Stimulated activated CD4-positive, alpha-beta T cell treated with anti-CD3 and anti-CD28 coated beads, Interleukin-1b, Interleukin-23, amount 100 ng/mL, for 1 hour (primary cell): ENCODE data around the gene POU6F2.
A peak's percentile ranks its signal among the peaks of the same experiment; 100 is the strongest.
"Not testable (repeated sequence)": the region's sequence is repeated elsewhere in the genome, so short reads cannot be mapped to it uniquely, and the experiment has no call there.

ENCODE experiments used
- DNase-seq, 2 donors: peaks; one replicate each; pipeline ENCODE4 v3.0.0-alpha.2; 2020; ENCODE audit warnings: low read depth in 2 of 2

The POU6F2 gene

GRCh38 chr7:38977685-38978084 lies at the start of gene POU6F2:
Gene POU6F2 (plus strand): TSS chr7:38977909. CDS start chr7:38977954, 45 bp downstream.
- no peak for DNase-seq

GRCh38 chr7:38928506-38928905 lies 49.2 kb upstream of the POU6F2 start:
- no peak for DNase-seq

- no peak for DNase-seq
Measured at GRCh38 chr7:38929460-38930171, 48.1 kb upstream of the POU6F2 start.

- peak in 1 of 2 donors; percentile 19 for DNase-seq
Measured at GRCh38 chr7:38932509-38933168, 45.1 kb upstream of the POU6F2 start.

GRCh38 chr7:38934051-38934450 lies 43.7 kb upstream of the POU6F2 start:
- no peak for DNase-seq

GRCh38 chr7:38934536-38934935 lies 43.2 kb upstream of the POU6F2 start:
- no peak for DNase-seq

GRCh38 chr7:38936641-38937040 lies 41.1 kb upstream of the POU6F2 start:
- no peak for DNase-seq

GRCh38 chr7:38938001-38938485 lies 39.7 kb upstream of the POU6F2 start:
- no peak for DNase-seq

- no peak for DNase-seq
Measured at GRCh38 chr7:38938589-38938988, 39.1 kb upstream of the POU6F2 start.

GRCh38 chr7:38940774-38941173 lies 36.9 kb upstream of the POU6F2 start:
- no peak for DNase-seq

GRCh38 chr7:38942431-38943051 lies 35.2 kb upstream of the POU6F2 start:
- no peak for DNase-seq

- not testable (repeated sequence) for DNase-seq
Measured at GRCh38 chr7:38947541-38947940, 30.2 kb upstream of the POU6F2 start.

- DNase-seq = no peak
Measured at GRCh38 chr7:38950309-38950708, 27.4 kb upstream of the POU6F2 start.

- no peak for DNase-seq
Measured at GRCh38 chr7:38951213-38951612, 26.5 kb upstream of the POU6F2 start.

- DNase-seq = no peak
Measured at GRCh38 chr7:38953227-38953626, 24.5 kb upstream of the POU6F2 start.

- no peak for DNase-seq
Measured at GRCh38 chr7:38953971-38954370, 23.7 kb upstream of the POU6F2 start.

GRCh38 chr7:38955892-38956291 lies 21.8 kb upstream of the POU6F2 start:
- DNase-seq = no peak

- DNase-seq = no peak
Measured at GRCh38 chr7:38962028-38962427, 15.7 kb upstream of the POU6F2 start.

GRCh38 chr7:38964921-38965320 lies 12.8 kb upstream of the POU6F2 start:
- no peak for DNase-seq

- no peak for DNase-seq
Measured at GRCh38 chr7:38973760-38974159, 3.9 kb upstream of the POU6F2 start.

- no peak for DNase-seq
Measured at GRCh38 chr7:38975944-38976392, 1.7 kb upstream of the POU6F2 start.

GRCh38 chr7:38978491-38978890 lies 782 bp downstream of the POU6F2 start:
- no peak for DNase-seq

GRCh38 chr7:38992203-38992602 lies 14.5 kb downstream of the POU6F2 start:
- DNase-seq = no peak
